IMR-90 (cell line): ENCODE results near the gene GNAS-AS1. TPM values are rescaled to one million over a fixed set of nuclear protein-coding genes. Genes with fewer than 3 reads are reported as not detected.

Experiments used
- ATAC-seq: fragments of 200-7000 bp; cut with Tn5 transposase; 2 replicates; pipeline ENCODE4 v1.9.1; 2020; ENCODE audit warnings: low read depth, mild to moderate bottlenecking, moderate library complexity
- BruUV-seq: library from RNA; stranded (reverse); fragments of 400-500 nt; replicated peaks from 2 replicates; lab custom pipeline; 2021; lab: Mats Ljungman, UMichigan
- CTCF ChIA-PET: fragments of 300-600 bp; formaldehyde crosslinking; extraction: SDS; loops from one replicate; lab custom pipeline; 2021; ENCODE audit warnings: antibody characterized with exemption; lab: Yijun Ruan, JAX
- POLR2A ChIA-PET: fragments of 300-600 bp; sonication (Branson Sonifier 250); formaldehyde crosslinking; loops from one replicate; lab custom pipeline; 2022; ENCODE audit warnings: antibody characterized with exemption; ENCODE audit not compliant: unreplicated experiment; lab: Charles Lee
- DNase-seq: peaks from one replicate; pipeline ENCODE4 v3.0.0; 2013
- H2AFZ ChIP-seq: replicated peaks from 2 replicates; pipeline ENCODE3; 2013; ENCODE audit warnings: low read length, mild to moderate bottlenecking; ENCODE audit not compliant: poor library complexity
- H2AK5ac ChIP-seq: 2 replicates; pipeline ENCODE4 v1.6.1; 2013; ENCODE audit warnings: low read depth, low read length, inconsistent platforms
- H2AK9ac ChIP-seq: replicated peaks from 2 replicates; pipeline ENCODE3; 2013; ENCODE audit warnings: mild to moderate bottlenecking, low read depth, low read length, moderate library complexity; ENCODE audit not compliant: poor library complexity
- H2BK120ac ChIP-seq: 2 replicates; pipeline ENCODE4 v1.6.1; 2013; ENCODE audit warnings: low read depth, low read length, inconsistent platforms
- H2BK15ac ChIP-seq: 3 replicates; pipeline ENCODE4 v1.6.1; 2013; ENCODE audit warnings: low read depth, low read length, inconsistent platforms
- H2BK20ac ChIP-seq: 2 replicates; pipeline ENCODE4 v1.6.1; 2013; ENCODE audit warnings: low read depth, mild to moderate bottlenecking, inconsistent platforms, low read length, moderate library complexity
- H2BK5ac ChIP-seq: 2 replicates; pipeline ENCODE4 v1.6.1; 2013; ENCODE audit warnings: mild to moderate bottlenecking, low read depth, low read length, inconsistent platforms; ENCODE audit not compliant: poor library complexity, severe bottlenecking
- H3K14ac ChIP-seq: replicated peaks from 2 replicates; pipeline ENCODE4 v1.6.1; 2013; ENCODE audit warnings: low read depth, low read length, inconsistent platforms
- H3K18ac ChIP-seq: 2 replicates; pipeline ENCODE4 v1.6.1; 2013; ENCODE audit warnings: low read depth, low read length, control low read depth
- H3K23ac ChIP-seq: 2 replicates; pipeline ENCODE4 v1.6.1; 2013; ENCODE audit warnings: low read depth, low read length, inconsistent platforms
- H3K27ac ChIP-seq: 2 replicates; pipeline ENCODE4 v1.5.1; 2013; ENCODE audit warnings: mild to moderate bottlenecking, control low read depth, low read length; ENCODE audit not compliant: insufficient read depth
- H3K27me3 ChIP-seq: 2 replicates; pipeline ENCODE4 v1.6.1; 2013; ENCODE audit warnings: low read length; ENCODE audit not compliant: control insufficient read depth, insufficient read depth
- H3K36me3 ChIP-seq: 2 replicates; pipeline ENCODE4 v1.6.1; 2013; ENCODE audit warnings: low read length, mixed read lengths; ENCODE audit not compliant: control insufficient read depth, insufficient read depth
- H3K4ac ChIP-seq: 2 replicates; pipeline ENCODE4 v1.6.1; 2013; ENCODE audit warnings: low read depth, low read length, inconsistent platforms
- H3K4me1 ChIP-seq: 2 replicates; pipeline ENCODE4 v1.6.1; 2013; ENCODE audit warnings: low read length, mixed read lengths; ENCODE audit not compliant: control insufficient read depth, insufficient read depth
- H3K4me2 ChIP-seq: 2 replicates; pipeline ENCODE4 v1.6.1; 2013; ENCODE audit warnings: low read depth, mild to moderate bottlenecking, control low read depth, low read length, moderate library complexity
- H3K4me3 ChIP-seq: 2 replicates; pipeline ENCODE4 v1.5.1; 2013; ENCODE audit warnings: low read depth, mild to moderate bottlenecking, control low read depth, low read length, moderate library complexity; ENCODE audit not compliant: insufficient read depth
- H3K56ac ChIP-seq: 2 replicates; pipeline ENCODE4 v1.6.1; 2013; ENCODE audit warnings: low read length, inconsistent platforms; ENCODE audit not compliant: insufficient read depth; ENCODE audit errors: extremely low read depth
- H3K79me1 ChIP-seq, 2 experiments: 2 replicates each; pipeline ENCODE4 v1.6.1; 2013; ENCODE audit warnings: low read length in 2 of 2, inconsistent platforms in 1 of 2, low read depth in 1 of 2
- H3K9ac ChIP-seq: 2 replicates; pipeline ENCODE4 v1.6.1; 2013; ENCODE audit warnings: low read depth, low read length, control low read depth
- H3K9me1 ChIP-seq: 2 replicates; pipeline ENCODE4 v1.6.1; 2013; ENCODE audit warnings: low read length, inconsistent platforms; ENCODE audit not compliant: insufficient read depth
- H3K9me3 ChIP-seq: 2 replicates; pipeline ENCODE4 v1.6.1; 2013; ENCODE audit warnings: low read length; ENCODE audit not compliant: control insufficient read depth, insufficient read depth
- H4K20me1 ChIP-seq: 2 replicates; pipeline ENCODE4 v1.6.1; 2013; ENCODE audit warnings: low read length, inconsistent platforms; ENCODE audit not compliant: insufficient read depth
- H4K5ac ChIP-seq: 2 replicates; pipeline ENCODE4 v1.6.1; 2013; ENCODE audit warnings: mild to moderate bottlenecking, low read depth, low read length, control low read depth
- H4K8ac ChIP-seq, 2 experiments: 2 replicates each; pipeline ENCODE4 v1.6.1; 2013; ENCODE audit warnings: low read depth in 2 of 2, low read length in 2 of 2, control low read depth in 1 of 2, inconsistent platforms in 1 of 2
- H4K91ac ChIP-seq: 2 replicates; pipeline ENCODE4 v1.6.1; 2013; ENCODE audit warnings: low read depth, low read length, inconsistent platforms; ENCODE audit not compliant: insufficient read depth
- BHLHE40 ChIP-seq: fragments of 150-350 bp; IDR thresholded peaks from 2 replicates; pipeline ENCODE4 v1.6.1; 2016; ENCODE audit warnings: mild to moderate bottlenecking, low read depth, low read length
- CEBPB ChIP-seq: IDR thresholded peaks from 2 replicates; pipeline ENCODE4 v1.6.1; 2012; ENCODE audit warnings: low read depth, low read length, improper control_type of control experiment
- FOS ChIP-seq: fragments of 150-350 bp; IDR thresholded peaks from 2 replicates; pipeline ENCODE4 v1.6.1; 2016; ENCODE audit warnings: low read depth, low read length
- MAZ ChIP-seq: IDR thresholded peaks from 2 replicates; pipeline ENCODE4 v1.6.1; 2012; ENCODE audit warnings: low read depth, mild to moderate bottlenecking, low read length, improper control_type of control experiment, moderate library complexity, borderline replicate concordance
- MXI1 ChIP-seq: IDR thresholded peaks from 2 replicates; pipeline ENCODE4 v1.6.1; 2012; ENCODE audit warnings: low read depth, mild to moderate bottlenecking, low read length, moderate library complexity, borderline replicate concordance
- WGBS, 2 experiments: methylation state at CpG; one replicate each; pipeline versions ENCODE4 v1.1.5 to v1.1.7; 2013; ENCODE audit warnings: missing lambda C conversion rate in 2 of 2; ENCODE audit not compliant: insufficient read length in 1 of 2; ENCODE audit errors: extremely low coverage in 2 of 2; 5-methylcytosine and 5-hydroxymethylcytosine counted together
- dilution Hi-C: fragments of 300-500 bp; cut with HindIII; formaldehyde crosslinking; loops from one replicate; pipeline ENCODE4 v1.14.3; 2018; ENCODE audit warnings: low sequenced_read_pairs; ENCODE audit not compliant: unreplicated experiment
- in situ Hi-C: fragments of 300-500 bp; cut with MboI; formaldehyde crosslinking; loops from 3 replicates; pipeline ENCODE4 v1.14.3; 2019; ENCODE audit warnings: low sequenced_read_pairs, inconsistent platforms, mixed read lengths
- intact Hi-C: fragments of 100-400 bp; cut with micrococcal nuclease; formaldehyde crosslinking; loops from 2 replicates; pipeline ENCODE4 v1.10.0; 2022
- polyA plus RNA-seq, 3 experiments: library from polyadenylated mRNA; depleted of rRNA; stranded (reverse); fragments of >200 nt; gene quantifications; 2 replicates each; pipeline ENCODE4 v1.2.3, GENCODE V29; 2012; ENCODE audit warnings: low replicate concordance in 1 of 3
- total RNA-seq: library from RNA; depleted of rRNA; stranded (reverse); fragments of >200 nt; gene quantifications from 2 replicates; pipeline ENCODE4 v1.2.3, GENCODE V29; 2012
- TF ChIP-seq, protein P1 (sequence below): fragments of 150-350 bp; IDR thresholded peaks from 2 replicates; pipeline ENCODE4 v1.6.1; 2016; ENCODE audit warnings: low read depth, mild to moderate bottlenecking, low read length, moderate library complexity, borderline replicate concordance

GNAS-AS1 gene
- total and polyA plus RNA-seq, 2 of the 4 experiments (the other 2 are of a cell fraction), result 0.54 to 0.60 TPM

DNA sequence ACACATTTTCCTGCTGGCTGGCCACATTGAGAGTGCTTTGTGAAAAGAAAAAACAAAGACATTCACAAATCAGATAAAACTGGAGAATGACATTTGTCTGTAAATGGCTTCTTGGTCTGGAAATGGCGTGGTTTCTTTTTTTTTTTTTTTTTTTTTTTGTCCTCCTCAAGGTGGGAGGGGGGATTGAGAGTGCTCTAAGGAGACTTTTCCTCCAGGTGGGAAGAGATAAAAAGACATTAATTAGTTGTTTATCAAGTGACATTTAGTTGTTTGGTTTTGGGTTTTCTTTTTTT lies 42.2 kb upstream of the GNAS-AS1 start:
- H2AK9ac ChIP-seq, result no peak overlapping the region
- no TSS peak for BruUV-seq
- H3K79me1 ChIP-seq, result peaks cover 5 to 35% of the 10 kb centered on the region in 2 experiments; a peak in 3 of 4 replicates
- no peak overlapping the region; the same call in 1 of the 2 replicates for H2AK5ac ChIP-seq
- TF ChIP-seq, protein P1, sequence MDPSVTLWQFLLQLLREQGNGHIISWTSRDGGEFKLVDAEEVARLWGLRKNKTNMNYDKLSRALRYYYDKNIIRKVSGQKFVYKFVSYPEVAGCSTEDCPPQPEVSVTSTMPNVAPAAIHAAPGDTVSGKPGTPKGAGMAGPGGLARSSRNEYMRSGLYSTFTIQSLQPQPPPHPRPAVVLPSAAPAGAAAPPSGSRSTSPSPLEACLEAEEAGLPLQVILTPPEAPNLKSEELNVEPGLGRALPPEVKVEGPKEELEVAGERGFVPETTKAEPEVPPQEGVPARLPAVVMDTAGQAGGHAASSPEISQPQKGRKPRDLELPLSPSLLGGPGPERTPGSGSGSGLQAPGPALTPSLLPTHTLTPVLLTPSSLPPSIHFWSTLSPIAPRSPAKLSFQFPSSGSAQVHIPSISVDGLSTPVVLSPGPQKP, result no peak
- TF ChIP-seq FOS, result no peak
- TF ChIP-seq MAZ, result no peak
- TF ChIP-seq BHLHE40, result no peak
- no peak for TF ChIP-seq CEBPB
- no peak for TF ChIP-seq MXI1
- peak overlapping the region; percentile 93 for H2BK5ac ChIP-seq
- peak overlapping the region; percentile 90 for H3K4me2 ChIP-seq
- no peak overlapping the region for H3K56ac ChIP-seq
- POLR2A ChIA-PET, result no interaction called here
- H3K4me1 ChIP-seq, result peaks cover 16% of the 10 kb centered on the region
- peaks cover 52% of the 10 kb centered on the region for H4K20me1 ChIP-seq
- no peak overlapping the region for H3K18ac ChIP-seq
- H2BK120ac ChIP-seq, result no peak overlapping the region
- no peaks in the 10 kb centered on the region for H3K9me3 ChIP-seq
- in situ Hi-C loops (no loop called here), dilution Hi-C loops (no loop called here), intact Hi-C loops (loop anchor here (1.0 to 5.0 kb wide), 2 partner anchors 9 to 139 kb away; partner anchors contain the start of gene ATP5F1E)
- H3K4ac ChIP-seq, result peak overlapping the region; percentile 70; the same call in 1 of the 2 replicates
- H2BK15ac ChIP-seq, result no peak overlapping the region
- H4K8ac ChIP-seq, result no peak overlapping the region
- no CpG with 5 or more reads among the region's 1 CpG for WGBS, 2 experiments
- CTCF ChIA-PET, result no interaction called here
- peak overlapping the region; percentile 100 for H3K27ac ChIP-seq
- H3K23ac ChIP-seq, result peak overlapping the region; percentile 96; the same call in 1 of the 2 replicates
- peak overlapping the region; percentile 100 for H3K9ac ChIP-seq
- peaks cover 5% of the 10 kb centered on the region for H3K36me3 ChIP-seq
- H3K4me3 ChIP-seq, result peak overlapping the region; percentile 100
- no peak overlapping the region for H4K5ac ChIP-seq
- 0 out of 2 replicates have a peak overlapping the region, but pooled peaks have one; percentile 7 for H3K14ac ChIP-seq
- H2BK20ac ChIP-seq, result no peak overlapping the region
- H2AFZ ChIP-seq, result no peak overlapping the region
- peaks cover 3% of the 10 kb centered on the region; the same call in 1 of the 2 replicates for H3K9me1 ChIP-seq
- ATAC-seq (no peak), DNase-seq (no peak)
- H3K27me3 ChIP-seq, result no peaks in the 10 kb centered on the region
- no peak overlapping the region for H4K91ac ChIP-seq
